Retinal pigment epithelial cell (primary cell): ENCODE data around the gene TENM3.

ENCODE experiments used
- DNase-seq: peaks from one replicate; pipeline ENCODE4 v3.0.0-alpha.2; 2010; ENCODE audit warnings: low read depth
- H3K4me3 ChIP-seq: 2 replicates; pipeline ENCODE4 v1.5.1; 2011; ENCODE audit warnings: mild to moderate bottlenecking, low read length, control low read depth, moderate library complexity
- TF ChIP-seq, protein P1 (sequence below): conservative IDR thresholded peaks from 2 replicates; pipeline ENCODE4 v1.5.1; 2011; ENCODE audit warnings: low read depth, low read length, control low read depth, inconsistent platforms

The TENM3 gene

GRCh38 chr4:182756161-182756690 lies 513.0 kb downstream of the TENM3 start:
- TF ChIP-seq, protein P1, sequence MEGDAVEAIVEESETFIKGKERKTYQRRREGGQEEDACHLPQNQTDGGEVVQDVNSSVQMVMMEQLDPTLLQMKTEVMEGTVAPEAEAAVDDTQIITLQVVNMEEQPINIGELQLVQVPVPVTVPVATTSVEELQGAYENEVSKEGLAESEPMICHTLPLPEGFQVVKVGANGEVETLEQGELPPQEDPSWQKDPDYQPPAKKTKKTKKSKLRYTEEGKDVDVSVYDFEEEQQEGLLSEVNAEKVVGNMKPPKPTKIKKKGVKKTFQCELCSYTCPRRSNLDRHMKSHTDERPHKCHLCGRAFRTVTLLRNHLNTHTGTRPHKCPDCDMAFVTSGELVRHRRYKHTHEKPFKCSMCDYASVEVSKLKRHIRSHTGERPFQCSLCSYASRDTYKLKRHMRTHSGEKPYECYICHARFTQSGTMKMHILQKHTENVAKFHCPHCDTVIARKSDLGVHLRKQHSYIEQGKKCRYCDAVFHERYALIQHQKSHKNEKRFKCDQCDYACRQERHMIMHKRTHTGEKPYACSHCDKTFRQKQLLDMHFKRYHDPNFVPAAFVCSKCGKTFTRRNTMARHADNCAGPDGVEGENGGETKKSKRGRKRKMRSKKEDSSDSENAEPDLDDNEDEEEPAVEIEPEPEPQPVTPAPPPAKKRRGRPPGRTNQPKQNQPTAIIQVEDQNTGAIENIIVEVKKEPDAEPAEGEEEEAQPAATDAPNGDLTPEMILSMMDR = no peak
- no peak for DNase-seq
- no peak overlapping the region for H3K4me3 ChIP-seq

DNA sequence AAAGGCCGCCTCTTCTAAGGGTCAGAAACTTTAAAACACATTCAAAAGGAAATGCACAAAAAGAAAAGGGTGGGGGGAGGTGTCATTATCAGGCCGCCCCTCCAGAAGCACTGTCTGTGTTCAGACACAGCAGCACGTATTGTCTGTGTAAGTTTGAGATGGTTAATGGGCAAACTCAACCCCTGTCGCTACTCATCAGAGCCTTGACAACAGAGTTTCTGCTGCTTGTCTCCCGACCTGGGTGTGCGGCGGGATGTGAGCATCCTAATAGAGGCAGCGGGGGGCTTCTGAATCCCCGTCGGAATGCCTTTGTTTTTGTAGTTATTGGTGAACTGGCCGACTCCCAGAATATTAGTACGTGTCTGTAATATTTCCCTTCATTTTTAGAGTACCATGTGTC lies 515.1 kb downstream of the TENM3 start:
- TF ChIP-seq, protein P1 = no peak
- DNase-seq = no peak
- H3K4me3 ChIP-seq = no peak overlapping the region

GRCh38 chr4:182760551-182761043 lies 517.4 kb downstream of the TENM3 start:
- DNase-seq = no peak
- TF ChIP-seq, protein P1 = no peak
- H3K4me3 ChIP-seq = no peak overlapping the region

DNA sequence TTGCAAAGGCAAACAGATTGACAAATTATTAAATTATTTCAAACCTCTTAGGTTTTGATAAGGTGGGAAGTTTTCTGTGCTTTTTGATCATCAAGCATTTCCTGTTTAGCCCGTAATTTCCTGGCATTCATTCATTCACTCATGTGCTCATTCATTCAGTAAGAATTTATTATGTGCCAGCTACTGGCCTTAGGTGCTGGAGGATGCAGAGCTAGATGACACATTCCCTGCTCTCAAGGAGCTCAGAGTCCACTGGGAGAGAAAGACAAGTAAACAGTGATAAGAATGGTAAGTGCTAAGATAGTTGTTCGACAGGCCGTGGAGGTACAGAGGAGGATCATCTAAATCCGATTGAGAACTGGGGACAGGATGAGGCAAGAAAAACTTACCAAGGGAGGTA lies 520.9 kb downstream of the TENM3 start:
- TF ChIP-seq, protein P1 = no peak
- DNase-seq = no peak
- no peak overlapping the region for H3K4me3 ChIP-seq

GRCh38 chr4:182764642-182765041 lies 521.4 kb downstream of the TENM3 start:
- DNase-seq = no peak
- TF ChIP-seq, protein P1 = no peak
- H3K4me3 ChIP-seq = no peak overlapping the region

GRCh38 chr4:182765987-182766856 lies 523.0 kb downstream of the TENM3 start:
- H3K4me3 ChIP-seq = no peak overlapping the region
- DNase-seq = no peak
- TF ChIP-seq, protein P1 = no peak

- no peak for DNase-seq
- TF ChIP-seq, protein P1 = no peak
- H3K4me3 ChIP-seq = no peak overlapping the region
Observed at GRCh38 chr4:182766857-182767250, 523.7 kb downstream of the TENM3 start.
